ENCODE results near the gene OR2J3.

DNA sequence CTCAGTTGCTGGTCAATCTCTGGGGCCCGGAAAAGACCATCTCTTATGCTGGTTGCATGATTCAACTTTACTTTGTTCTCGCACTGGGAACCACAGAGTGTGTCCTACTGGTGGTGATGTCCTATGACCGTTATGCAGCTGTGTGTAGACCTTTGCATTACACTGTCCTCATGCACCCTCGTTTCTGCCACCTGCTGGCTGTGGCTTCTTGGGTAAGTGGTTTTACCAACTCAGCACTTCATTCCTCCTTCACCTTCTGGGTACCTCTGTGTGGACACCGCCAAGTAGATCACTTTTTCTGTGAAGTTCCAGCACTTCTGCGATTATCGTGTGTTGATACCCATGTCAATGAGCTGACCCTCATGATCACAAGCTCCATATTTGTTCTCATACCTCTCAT lies 4.3 kb downstream of the OR2J3 start:
- TF ChIP-seq CTCF (IDR thresholded peaks at IDR 0.05; ENCODE audit: low read depth, low read length, poor library complexity, severe bottlenecking) (no peak), EZH2phosphoT487 (IDR thresholded peaks at IDR 0.05; ENCODE audit: borderline replicate concordance, low read length) (no peak)

Measured in DOHH2 (cell line).